ENCODE measurements around the gene SMCP. TPM values are rescaled to one million over a fixed set of nuclear protein-coding genes. Genes with fewer than 3 reads are reported as not detected.

Gene SMCP
- total RNA-seq, 4 donors from 2014 or later = not detected

DNA sequence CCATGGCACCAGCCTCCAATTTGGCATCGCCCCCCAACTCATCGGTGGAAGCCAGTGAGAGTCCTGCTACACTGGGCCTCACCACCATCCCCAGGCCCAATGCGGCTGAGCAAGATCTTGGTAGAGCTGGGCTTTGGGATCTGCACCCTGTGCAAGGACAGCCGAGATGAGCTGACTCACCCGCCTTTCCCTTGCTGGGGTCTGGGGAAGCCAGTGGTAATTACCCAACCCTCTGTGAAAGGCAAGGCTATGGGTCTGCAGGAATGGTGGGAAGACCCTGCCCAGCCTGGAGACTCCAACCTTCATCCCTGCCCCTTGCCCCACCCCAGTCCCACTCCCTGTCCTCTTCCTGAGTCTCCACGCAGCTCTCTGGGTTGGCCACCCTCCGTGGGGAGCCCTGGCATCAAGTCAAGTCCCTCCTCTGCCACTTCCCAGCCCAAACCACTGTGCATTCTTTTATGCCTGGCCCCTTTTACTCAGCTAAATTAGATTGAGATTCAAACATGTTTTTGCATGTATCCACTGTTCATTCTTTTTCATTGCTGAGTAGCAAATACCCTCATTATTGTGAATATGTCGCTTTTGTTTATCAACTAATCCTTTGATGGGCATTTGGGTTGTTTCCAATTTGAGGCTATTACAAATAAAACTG lies 8.8 kb downstream of the SMCP start:
- H3K4me3 ChIP-seq = no peak overlapping the region
- no peak overlapping the region for H3K27ac ChIP-seq
- H3K4me1 ChIP-seq = no peaks in the 10 kb centered on the region
- DNase-seq (ENCODE audit: low spot score in 2 of 2) = no peak
- no peaks in the 10 kb centered on the region for H3K36me3 ChIP-seq
- TF ChIP-seq, protein P1, sequence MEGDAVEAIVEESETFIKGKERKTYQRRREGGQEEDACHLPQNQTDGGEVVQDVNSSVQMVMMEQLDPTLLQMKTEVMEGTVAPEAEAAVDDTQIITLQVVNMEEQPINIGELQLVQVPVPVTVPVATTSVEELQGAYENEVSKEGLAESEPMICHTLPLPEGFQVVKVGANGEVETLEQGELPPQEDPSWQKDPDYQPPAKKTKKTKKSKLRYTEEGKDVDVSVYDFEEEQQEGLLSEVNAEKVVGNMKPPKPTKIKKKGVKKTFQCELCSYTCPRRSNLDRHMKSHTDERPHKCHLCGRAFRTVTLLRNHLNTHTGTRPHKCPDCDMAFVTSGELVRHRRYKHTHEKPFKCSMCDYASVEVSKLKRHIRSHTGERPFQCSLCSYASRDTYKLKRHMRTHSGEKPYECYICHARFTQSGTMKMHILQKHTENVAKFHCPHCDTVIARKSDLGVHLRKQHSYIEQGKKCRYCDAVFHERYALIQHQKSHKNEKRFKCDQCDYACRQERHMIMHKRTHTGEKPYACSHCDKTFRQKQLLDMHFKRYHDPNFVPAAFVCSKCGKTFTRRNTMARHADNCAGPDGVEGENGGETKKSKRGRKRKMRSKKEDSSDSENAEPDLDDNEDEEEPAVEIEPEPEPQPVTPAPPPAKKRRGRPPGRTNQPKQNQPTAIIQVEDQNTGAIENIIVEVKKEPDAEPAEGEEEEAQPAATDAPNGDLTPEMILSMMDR (IDR thresholded peaks at IDR 0.05) = no peak
- H3K27me3 ChIP-seq = no peaks in the 10 kb centered on the region
- no peaks in the 10 kb centered on the region for H3K9me3 ChIP-seq
- WGBS, 2 donors = 46 to 72% methylated on average over 5 to 8 of the region's 8 CpGs

DNA sequence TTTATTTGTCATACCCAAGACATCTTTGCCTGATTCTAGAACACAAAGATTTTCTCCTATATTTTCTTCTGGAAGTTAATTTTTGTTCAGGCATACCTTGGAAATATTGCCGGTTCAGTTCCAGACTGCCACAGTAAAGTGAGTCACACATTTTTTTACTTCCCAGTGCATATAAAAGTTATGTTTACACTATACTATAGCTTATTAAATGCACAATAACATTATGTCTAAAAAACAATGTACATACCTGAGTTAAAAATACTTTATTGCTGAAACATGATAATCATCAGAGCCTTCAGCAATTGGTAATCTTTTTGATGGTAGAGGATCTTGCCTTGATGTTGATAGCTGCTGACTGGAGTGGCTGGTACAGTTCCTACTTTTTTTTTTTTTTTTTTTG lies 10.0 kb downstream of the SMCP start:
- Histone ChIP-seq H3K27me3 (no peaks in the 10 kb centered on the region), H3K4me1 (no peaks in the 10 kb centered on the region), H3K27ac (no peak overlapping the region), H3K4me3 (no peak overlapping the region), H3K9me3 (no peaks in the 10 kb centered on the region), H3K36me3 (no peaks in the 10 kb centered on the region)
- WGBS, 2 donors = 85 to 86% methylated on average over 1 of the region's 1 CpG
- no peak for DNase-seq (ENCODE audit: low spot score in 2 of 2)
- TF ChIP-seq EP300 (IDR thresholded peaks at IDR 0.05) = no peak
- no peak for TF ChIP-seq POLR2A (IDR thresholded peaks at IDR 0.05)
- TF ChIP-seq, protein P1 (IDR thresholded peaks at IDR 0.05) = no peak

DNA sequence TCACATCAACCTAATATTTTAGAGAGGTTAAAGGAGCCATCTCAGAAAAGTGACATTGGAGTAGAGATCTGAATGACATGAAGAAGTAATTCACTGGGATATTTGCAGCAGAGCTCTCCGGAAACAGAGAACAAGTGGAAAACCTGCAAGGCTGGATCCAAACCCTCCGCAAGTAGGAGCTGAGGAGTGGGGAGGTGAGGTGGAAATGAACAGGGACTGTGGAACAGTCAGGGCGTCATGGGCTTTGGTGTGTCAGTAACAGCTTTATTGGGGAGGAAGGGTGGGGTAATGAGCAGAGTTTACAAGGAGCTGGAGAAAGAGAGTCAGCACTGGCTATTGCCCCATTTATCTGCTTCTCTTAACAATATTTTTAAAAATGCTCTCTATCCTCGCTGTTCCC lies 20.9 kb downstream of the SMCP start:
- 69 to 82% methylated on average over 4 of the region's 4 CpGs for WGBS, 2 donors
- no peak for DNase-seq (ENCODE audit: low spot score in 2 of 2)
- no peaks in the 10 kb centered on the region for H3K4me1 ChIP-seq
- H3K27me3 ChIP-seq = no peaks in the 10 kb centered on the region
- TF ChIP-seq EP300 (IDR thresholded peaks at IDR 0.05) (no peak), POLR2A (IDR thresholded peaks at IDR 0.05) (no peak)
- TF ChIP-seq, protein P1 (IDR thresholded peaks at IDR 0.05) = no peak
- no peak overlapping the region for H3K27ac ChIP-seq
- H3K36me3 ChIP-seq = no peaks in the 10 kb centered on the region
- no peak overlapping the region for H3K4me3 ChIP-seq
- no peaks in the 10 kb centered on the region for H3K9me3 ChIP-seq

DNA sequence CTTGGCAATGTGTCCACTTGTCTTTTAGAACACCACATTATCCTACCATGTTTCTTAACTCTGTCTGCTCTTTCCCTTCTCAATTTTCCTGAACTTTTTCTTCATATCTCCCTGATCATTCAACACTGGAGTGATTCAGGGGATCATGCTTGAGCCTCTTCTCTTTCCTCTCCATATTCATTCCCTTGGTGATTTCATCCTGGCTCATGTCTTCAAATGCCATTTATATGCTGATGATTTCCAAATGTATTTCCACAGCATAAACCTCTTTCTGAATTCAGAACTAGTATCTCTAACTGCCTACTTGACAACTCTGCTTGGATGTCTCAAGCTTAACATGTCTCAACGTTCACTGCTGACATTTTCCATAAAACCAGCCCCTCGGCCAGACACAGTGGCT lies 21.8 kb downstream of the SMCP start:
- Histone ChIP-seq H3K9me3 (no peaks in the 10 kb centered on the region), H3K36me3 (no peaks in the 10 kb centered on the region), H3K27ac (no peak overlapping the region), H3K4me1 (no peaks in the 10 kb centered on the region), H3K4me3 (no peak overlapping the region), H3K27me3 (no peaks in the 10 kb centered on the region)
- 65 to 78% methylated on average over 2 of the region's 2 CpGs for WGBS, 2 donors
- DNase-seq (ENCODE audit: low spot score in 2 of 2) = no peak
- TF ChIP-seq POLR2A (IDR thresholded peaks at IDR 0.05) (no peak), EP300 (IDR thresholded peaks at IDR 0.05) (no peak)
- TF ChIP-seq, protein P1 (IDR thresholded peaks at IDR 0.05) = no peak

DNA sequence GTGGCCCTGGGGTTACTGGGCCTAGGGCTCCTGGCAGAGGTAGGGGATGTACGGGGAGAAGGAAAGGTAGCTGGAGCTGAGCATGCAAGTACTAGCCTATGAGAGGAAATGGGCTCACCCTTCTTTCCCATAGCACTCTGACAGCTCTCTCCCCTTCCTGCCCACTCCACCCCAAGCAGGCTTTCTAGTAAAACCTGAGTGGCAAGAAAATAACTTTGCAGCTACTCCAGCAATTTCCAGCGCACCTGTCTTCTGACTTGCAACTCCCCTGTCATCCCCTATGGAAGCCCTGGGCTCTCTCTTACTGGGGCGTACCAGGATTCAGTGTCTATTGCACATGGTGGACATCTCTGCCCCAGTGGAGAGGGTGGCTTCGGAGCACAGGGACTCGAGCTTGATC lies 23.5 kb downstream of the SMCP start:
- H3K27me3 ChIP-seq = no peaks in the 10 kb centered on the region
- no peak for TF ChIP-seq POLR2A (IDR thresholded peaks at IDR 0.05)
- no peak for TF ChIP-seq EP300 (IDR thresholded peaks at IDR 0.05)
- TF ChIP-seq, protein P1 (IDR thresholded peaks at IDR 0.05) = no peak
- no peak overlapping the region for H3K27ac ChIP-seq
- H3K9me3 ChIP-seq = no peaks in the 10 kb centered on the region
- H3K4me1 ChIP-seq = no peaks in the 10 kb centered on the region
- 71 to 73% methylated on average over 5 of the region's 5 CpGs for WGBS, 2 donors
- H3K36me3 ChIP-seq = no peaks in the 10 kb centered on the region
- no peak overlapping the region for H3K4me3 ChIP-seq
- DNase-seq (ENCODE audit: low spot score in 2 of 2) = no peak
